Kidney (tissue), 14 donors: ENCODE results near the gene KIAA2012. TPM values are rescaled to one million over a fixed set of nuclear protein-coding genes. Genes with fewer than 3 reads are reported as not detected.

Experiments
- DNase-seq, 5 donors: peaks; one replicate each; pipeline ENCODE4 v3.0.0-alpha.2; 2013 to 2020
- FAIRE-seq: peaks from 2 replicates; lab custom pipeline; 2012; peaks lifted over from hg19 to GRCh38; lab: Jason Lieb, UNC
- H3K27ac ChIP-seq, 2 donors: one replicate each; pipeline ENCODE4 v1.7.0; 2013; ENCODE audit warnings: low read depth in 2 of 2, low read length in 2 of 2, inconsistent platforms in 1 of 2
- H3K27me3 ChIP-seq: one replicate; pipeline ENCODE4 v1.7.1; 2013; ENCODE audit warnings: low read length, inconsistent platforms; ENCODE audit not compliant: control insufficient read depth, insufficient read depth
- H3K36me3 ChIP-seq, 3 donors: one replicate each; pipeline versions ENCODE4 v1.7.0 to v1.7.1; 2013; ENCODE audit warnings: low read length in 3 of 3, control low read depth in 1 of 3, inconsistent platforms in 1 of 3; ENCODE audit not compliant: insufficient read depth in 3 of 3, control insufficient read depth in 2 of 3
- H3K4me1 ChIP-seq, 3 donors: one replicate each; pipeline versions ENCODE4 v1.7.0 to v1.7.1; 2013; ENCODE audit warnings: low read length in 3 of 3, inconsistent platforms in 1 of 3, low read depth in 1 of 3; ENCODE audit not compliant: control insufficient read depth in 2 of 3, insufficient read depth in 2 of 3
- H3K4me3 ChIP-seq, 3 donors: one replicate each; pipeline versions ENCODE4 v1.7.0 to v1.8.1; 2013; ENCODE audit warnings: low read length in 3 of 3, control low read depth in 1 of 3, inconsistent platforms in 1 of 3
- H3K9ac ChIP-seq, 3 donors: one replicate each; pipeline versions ENCODE4 v1.7.0 to v1.7.1; 2013; ENCODE audit warnings: low read length in 3 of 3, control low read depth in 1 of 3, inconsistent platforms in 1 of 3
- H3K9me3 ChIP-seq, 3 donors: one replicate each; pipeline versions ENCODE4 v1.7.0 to v1.7.1; 2013; ENCODE audit warnings: low read length in 3 of 3, control low read depth in 1 of 3, inconsistent platforms in 1 of 3; ENCODE audit not compliant: control insufficient read depth in 2 of 3, insufficient read depth in 1 of 3
- intact Hi-C: fragments of 100-400 bp; cut with DNase I; formaldehyde crosslinking; loops from one replicate; pipeline ENCODE4 v1.11.1; 2022
- polyA plus RNA-seq: library from polyadenylated mRNA; stranded (reverse); fragments of 350-450 nt; fragmentation: Illumina TruSeq; extraction: RNeasy Lipid Tissue Mini Kit (QIAGEN cat#74804); gene quantifications from one replicate; pipeline ENCODE4 v1.2.3, GENCODE V29; 2014; ENCODE audit warnings: low read depth, low replicate concordance; ENCODE audit not compliant: insufficient read depth
- total RNA-seq: library from RNA; stranded (reverse); fragmentation: NEBNext Ultra II Directional; extraction: Animal tissue kit (Norgen Biotek cat#: 25700); gene quantifications from one replicate; pipeline ENCODE4 v1.2.1, GENCODE V29; 2021
- TF ChIP-seq, protein P1 (sequence below): IDR thresholded peaks from 3 replicates; pipeline ENCODE4 v1.5.1; 2012; ENCODE audit warnings: mild to moderate bottlenecking, moderate library complexity, borderline replicate concordance; ENCODE audit not compliant: insufficient read depth; ENCODE audit errors: extremely low read depth
- donor health status: control.
- donor health status: control.
- donor health status: control.
- donor health status: control.
- donor health status: control.
- donor health status: DM: yes; HTN: yes; CAD: no.
- donor health status: Normal renal cell carcinoma (clear cell type).

Gene KIAA2012
- total and polyA plus RNA-seq, 2 donors from 2014 or later, result not detected

DNA sequence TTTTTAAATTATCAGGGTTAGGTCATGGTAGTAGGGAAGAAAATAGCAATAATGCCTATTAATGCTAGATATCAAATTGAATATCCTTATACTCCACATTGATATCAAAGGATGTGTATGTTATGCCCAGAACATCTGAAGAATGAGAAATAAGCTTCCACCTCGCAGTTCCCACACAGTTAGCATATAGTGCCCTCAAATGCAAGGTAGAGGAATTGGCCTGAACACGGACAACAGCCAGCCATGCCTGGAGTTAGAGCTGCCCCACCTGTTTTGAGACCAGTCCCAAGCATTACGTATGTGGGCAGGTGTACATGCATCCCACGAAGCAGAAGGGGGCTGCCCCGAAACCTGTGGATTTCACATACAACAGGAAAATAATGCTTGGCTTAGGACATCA lies 85.7 kb downstream of the KIAA2012 start:
- Histone ChIP-seq H3K9me3 (no peaks in the 10 kb centered on the region), H3K36me3 (no peaks in the 10 kb centered on the region), H3K4me1 (no peaks in the 10 kb centered on the region), H3K27me3 (no peaks in the 10 kb centered on the region), H3K4me3 (no peak overlapping the region), H3K27ac (no peak overlapping the region), H3K9ac (no peak overlapping the region)
- intact Hi-C loops, result no loop called here
- TF ChIP-seq, protein P1, sequence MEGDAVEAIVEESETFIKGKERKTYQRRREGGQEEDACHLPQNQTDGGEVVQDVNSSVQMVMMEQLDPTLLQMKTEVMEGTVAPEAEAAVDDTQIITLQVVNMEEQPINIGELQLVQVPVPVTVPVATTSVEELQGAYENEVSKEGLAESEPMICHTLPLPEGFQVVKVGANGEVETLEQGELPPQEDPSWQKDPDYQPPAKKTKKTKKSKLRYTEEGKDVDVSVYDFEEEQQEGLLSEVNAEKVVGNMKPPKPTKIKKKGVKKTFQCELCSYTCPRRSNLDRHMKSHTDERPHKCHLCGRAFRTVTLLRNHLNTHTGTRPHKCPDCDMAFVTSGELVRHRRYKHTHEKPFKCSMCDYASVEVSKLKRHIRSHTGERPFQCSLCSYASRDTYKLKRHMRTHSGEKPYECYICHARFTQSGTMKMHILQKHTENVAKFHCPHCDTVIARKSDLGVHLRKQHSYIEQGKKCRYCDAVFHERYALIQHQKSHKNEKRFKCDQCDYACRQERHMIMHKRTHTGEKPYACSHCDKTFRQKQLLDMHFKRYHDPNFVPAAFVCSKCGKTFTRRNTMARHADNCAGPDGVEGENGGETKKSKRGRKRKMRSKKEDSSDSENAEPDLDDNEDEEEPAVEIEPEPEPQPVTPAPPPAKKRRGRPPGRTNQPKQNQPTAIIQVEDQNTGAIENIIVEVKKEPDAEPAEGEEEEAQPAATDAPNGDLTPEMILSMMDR, result no peak
- DNase-seq, result peak in 1 of 5 donors; percentile 30
- FAIRE-seq, result no peak

DNA sequence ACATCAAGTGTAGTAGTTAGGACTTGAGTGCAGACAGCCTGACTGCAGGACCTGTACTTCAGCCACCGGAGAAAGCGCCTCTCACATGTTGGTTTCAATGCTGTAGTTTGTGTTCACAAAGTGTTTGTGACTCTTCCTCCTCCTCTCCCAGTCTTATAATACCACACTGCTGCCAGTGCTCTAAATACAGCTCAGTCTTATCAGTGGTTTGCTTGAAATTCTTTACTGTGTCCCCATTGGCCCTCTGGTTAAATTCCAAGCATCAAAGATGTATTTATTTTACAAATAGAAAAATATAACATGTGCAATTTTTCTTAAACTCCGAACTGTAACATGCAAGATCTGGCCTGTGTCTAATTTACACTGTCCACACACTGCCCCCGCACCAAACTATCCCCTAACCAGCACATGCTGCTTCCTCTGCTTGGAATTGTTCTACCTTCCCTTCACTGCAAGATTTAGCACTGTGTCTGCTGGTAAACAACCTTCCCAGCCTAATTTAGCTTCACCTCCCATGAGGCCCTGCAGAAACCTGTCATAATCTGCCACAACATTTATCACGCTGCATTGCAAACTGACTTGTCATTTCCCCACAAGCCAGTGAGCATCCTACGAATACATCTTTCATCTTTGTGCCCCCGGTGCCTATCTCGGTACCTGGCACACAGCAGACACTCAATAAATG lies 88.2 kb downstream of the KIAA2012 start:
- no peaks in the 10 kb centered on the region for H3K4me1 ChIP-seq
- DNase-seq (peak in 3 of 5 donors; percentile 53 to 58 (median 57)), FAIRE-seq (no peak)
- no peaks in the 10 kb centered on the region for H3K27me3 ChIP-seq
- no peaks in the 10 kb centered on the region for H3K9me3 ChIP-seq
- intact Hi-C loops, result no loop called here
- TF ChIP-seq, protein P1, result no peak
- no peak overlapping the region for H3K27ac ChIP-seq
- no peaks in the 10 kb centered on the region for H3K36me3 ChIP-seq
- no peak overlapping the region for H3K9ac ChIP-seq
- no peak overlapping the region for H3K4me3 ChIP-seq

DNA sequence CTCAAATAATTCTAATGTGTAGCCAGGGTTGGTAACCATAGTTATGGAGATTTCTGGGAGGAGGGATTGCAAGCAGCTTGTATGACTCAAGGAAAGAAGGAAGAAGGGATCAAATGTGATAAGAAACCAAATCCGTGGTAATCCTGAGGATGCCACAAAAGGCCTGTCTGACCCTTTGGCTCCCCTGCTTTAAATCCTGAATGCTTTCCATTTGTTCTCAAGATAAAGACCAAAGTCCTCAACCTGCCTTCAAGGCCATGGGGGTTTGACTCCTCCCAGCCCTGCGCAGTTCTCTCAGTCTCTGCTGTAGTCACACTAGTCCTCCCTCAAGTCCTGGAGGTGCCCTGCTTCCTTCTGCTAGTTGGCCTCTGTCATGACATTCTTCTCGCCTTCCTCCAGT lies 91.4 kb downstream of the KIAA2012 start:
- no peaks in the 10 kb centered on the region for H3K4me1 ChIP-seq
- no peaks in the 10 kb centered on the region for H3K36me3 ChIP-seq
- H3K27me3 ChIP-seq, result no peaks in the 10 kb centered on the region
- intact Hi-C loops, result no loop called here
- FAIRE-seq, result no peak
- no peak overlapping the region for H3K27ac ChIP-seq
- DNase-seq, result peak in 1 of 5 donors; percentile 20
- TF ChIP-seq, protein P1, result no peak
- no peak overlapping the region for H3K9ac ChIP-seq
- H3K4me3 ChIP-seq, result no peak overlapping the region
- no peaks in the 10 kb centered on the region for H3K9me3 ChIP-seq
